Measurements from ENCODE around the gene ATL2. TPM values are rescaled to one million over a fixed set of nuclear protein-coding genes. Genes with fewer than 3 reads are reported as not detected.
"Not testable (repeated sequence)": the region's sequence is repeated elsewhere in the genome, so short reads cannot be mapped to it uniquely, and the experiment has no call there.

ATL2 gene
- total RNA-seq, 2 donors from 2014 or later: 33.9 to 51.1 TPM

DNA sequence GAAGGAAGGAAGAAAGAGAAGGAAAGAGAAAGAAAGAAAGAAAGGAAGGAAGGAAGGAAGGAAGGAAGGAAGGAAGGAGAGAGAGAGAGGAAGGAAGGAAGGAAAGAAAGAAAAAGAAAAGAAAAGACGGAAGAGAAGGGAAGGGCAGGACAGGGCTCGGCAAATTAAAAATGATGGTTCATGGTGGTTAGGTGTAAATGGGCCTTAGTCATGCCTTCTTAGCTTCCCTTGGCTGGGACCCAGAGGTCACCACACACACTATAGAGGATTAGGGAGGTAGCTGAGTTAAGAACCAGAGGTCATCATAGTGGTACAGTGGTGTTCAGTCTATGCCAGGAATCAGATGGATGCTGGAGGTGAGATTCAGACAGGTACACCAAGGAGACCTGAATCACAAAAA is 9.3 kb upstream of the ATL2 start:
- H3K36me3 ChIP-seq: no peaks in the 10 kb centered on the region
- TF ChIP-seq, protein P1, sequence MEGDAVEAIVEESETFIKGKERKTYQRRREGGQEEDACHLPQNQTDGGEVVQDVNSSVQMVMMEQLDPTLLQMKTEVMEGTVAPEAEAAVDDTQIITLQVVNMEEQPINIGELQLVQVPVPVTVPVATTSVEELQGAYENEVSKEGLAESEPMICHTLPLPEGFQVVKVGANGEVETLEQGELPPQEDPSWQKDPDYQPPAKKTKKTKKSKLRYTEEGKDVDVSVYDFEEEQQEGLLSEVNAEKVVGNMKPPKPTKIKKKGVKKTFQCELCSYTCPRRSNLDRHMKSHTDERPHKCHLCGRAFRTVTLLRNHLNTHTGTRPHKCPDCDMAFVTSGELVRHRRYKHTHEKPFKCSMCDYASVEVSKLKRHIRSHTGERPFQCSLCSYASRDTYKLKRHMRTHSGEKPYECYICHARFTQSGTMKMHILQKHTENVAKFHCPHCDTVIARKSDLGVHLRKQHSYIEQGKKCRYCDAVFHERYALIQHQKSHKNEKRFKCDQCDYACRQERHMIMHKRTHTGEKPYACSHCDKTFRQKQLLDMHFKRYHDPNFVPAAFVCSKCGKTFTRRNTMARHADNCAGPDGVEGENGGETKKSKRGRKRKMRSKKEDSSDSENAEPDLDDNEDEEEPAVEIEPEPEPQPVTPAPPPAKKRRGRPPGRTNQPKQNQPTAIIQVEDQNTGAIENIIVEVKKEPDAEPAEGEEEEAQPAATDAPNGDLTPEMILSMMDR (IDR thresholded peaks at IDR 0.05): no peak

DNA sequence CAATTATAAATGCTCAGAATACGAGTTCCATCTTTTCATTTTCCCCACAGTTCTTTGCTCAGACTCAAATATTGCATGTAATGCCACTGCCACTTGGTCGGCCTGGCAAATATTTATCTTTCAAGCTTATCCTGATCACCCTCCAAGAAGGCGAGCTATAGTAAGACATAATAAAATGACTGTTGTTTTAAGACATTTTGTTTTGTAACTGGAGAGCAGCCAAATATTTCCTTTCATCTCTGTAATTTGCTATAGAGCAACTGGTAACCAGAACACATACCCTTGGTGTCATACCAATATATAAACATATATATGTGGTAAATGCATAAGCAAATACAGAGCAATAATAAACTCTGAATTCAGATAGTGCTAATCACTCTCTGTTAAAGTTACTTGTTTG is 7.3 kb upstream of the ATL2 start:
- Histone ChIP-seq H3K4me1 (no peaks in the 10 kb centered on the region), H3K27ac (no peak overlapping the region), H3K9me3 (no peaks in the 10 kb centered on the region), H3K27me3 (no peaks in the 10 kb centered on the region), H3K4me3 (no peak overlapping the region), H3K36me3 (no peaks in the 10 kb centered on the region)
- no peak for DNase-seq (ENCODE audit: low spot score)
- TF ChIP-seq, protein P1 (IDR thresholded peaks at IDR 0.05): no peak

More for the DNA sequence above, 9.3 kb upstream of the ATL2 start:
- H3K4me1 ChIP-seq: no peaks in the 10 kb centered on the region
- no peak overlapping the region for H3K4me3 ChIP-seq
- H3K27me3 ChIP-seq: no peaks in the 10 kb centered on the region
- no peaks in the 10 kb centered on the region for H3K9me3 ChIP-seq
- no peak overlapping the region for H3K27ac ChIP-seq
- DNase-seq (ENCODE audit: low spot score): no peak

DNA sequence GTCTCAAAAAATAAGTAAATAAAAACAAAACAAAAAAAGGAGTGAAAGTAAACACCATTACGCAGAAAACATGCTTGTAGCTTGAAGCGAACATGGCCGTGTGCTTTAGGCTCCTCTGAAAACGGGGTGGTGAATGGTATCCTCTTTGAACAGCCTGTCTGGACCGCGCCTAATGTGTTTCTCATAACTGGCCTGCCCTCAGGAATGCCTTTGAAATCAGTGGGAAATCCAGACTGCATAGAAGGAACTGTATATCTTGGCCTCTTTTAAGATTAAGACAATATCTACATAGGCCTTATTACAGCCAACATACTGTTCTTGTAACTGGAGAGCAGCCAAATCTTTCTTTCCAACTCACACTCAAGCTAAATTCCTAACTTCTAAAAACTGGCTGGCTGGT is 6.7 kb upstream of the ATL2 start:
- not testable (repeated sequence) for H3K36me3 ChIP-seq; H3K27ac ChIP-seq; H3K9me3 ChIP-seq; H3K27me3 ChIP-seq; H3K4me3 ChIP-seq; H3K4me1 ChIP-seq; DNase-seq (ENCODE audit: low spot score)

- Histone ChIP-seq H3K4me3 (no peak overlapping the region), H3K4me1 (no peaks in the 10 kb centered on the region), H3K27me3 (no peaks in the 10 kb centered on the region), H3K36me3 (no peaks in the 10 kb centered on the region), H3K27ac (no peak overlapping the region), H3K9me3 (no peaks in the 10 kb centered on the region)
- DNase-seq (ENCODE audit: low spot score): no peak
- TF ChIP-seq, protein P1 (IDR thresholded peaks at IDR 0.05): no peak
Measured at GRCh38 chr2:38381381-38382143, 4.5 kb upstream of the ATL2 start.

GRCh38 chr2:38380397-38381130 is 3.5 kb upstream of the ATL2 start:
- no peak overlapping the region for H3K4me3 ChIP-seq
- H3K9me3 ChIP-seq: no peaks in the 10 kb centered on the region
- H3K36me3 ChIP-seq: no peaks in the 10 kb centered on the region
- TF ChIP-seq, protein P1 (IDR thresholded peaks at IDR 0.05): no peak
- no peaks in the 10 kb centered on the region for H3K27me3 ChIP-seq
- no peak overlapping the region for H3K27ac ChIP-seq
- DNase-seq (ENCODE audit: low spot score): no peak
- H3K4me1 ChIP-seq: peaks cover 0 to 3% of the 10 kb centered on the region in 2 donors

DNA sequence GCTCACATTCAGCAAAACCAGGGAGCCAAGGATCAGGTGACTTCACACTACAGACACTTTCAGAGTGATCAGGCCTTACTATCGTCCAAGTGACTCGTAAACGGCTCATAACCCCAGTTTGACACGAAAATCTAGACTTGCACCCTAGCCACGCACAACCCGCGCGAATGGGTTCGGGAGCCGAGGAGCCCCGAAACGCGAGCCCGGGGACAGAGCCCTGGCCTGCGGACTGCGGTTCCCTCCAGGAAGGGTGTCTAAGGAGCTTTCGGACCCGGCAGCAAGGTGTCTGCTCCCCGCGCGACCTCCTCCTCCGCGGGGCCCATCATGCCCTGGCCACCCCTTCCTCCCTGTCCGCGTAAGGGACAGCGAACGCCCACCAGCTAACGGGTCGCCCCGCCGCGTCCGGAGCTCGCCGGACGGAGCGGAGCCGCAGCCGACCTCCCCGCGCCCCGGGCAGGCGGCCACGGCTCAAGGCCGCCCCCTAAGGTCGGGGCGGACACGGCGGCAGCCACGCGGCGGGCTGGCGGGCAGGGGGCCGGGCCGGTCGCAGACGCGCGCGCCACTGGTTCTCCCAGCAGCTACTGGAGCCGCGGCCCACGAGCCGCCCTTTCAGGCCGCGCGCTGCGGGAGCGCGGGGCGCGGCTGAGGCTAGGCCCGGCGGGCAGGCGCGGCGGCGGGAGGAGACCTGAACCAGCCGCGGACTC is 575 bp downstream of the ATL2 start:
- Histone ChIP-seq H3K9me3 (no peaks in the 10 kb centered on the region), H3K36me3 (no peaks in the 10 kb centered on the region), H3K4me1 (peaks cover 5 to 32% of the 10 kb centered on the region in 2 donors), H3K27ac (peak overlapping the region; percentile 95 to 99), H3K4me3 (peak overlapping the region; percentile 78 to 86), H3K27me3 (no peaks in the 10 kb centered on the region)
- TF ChIP-seq, protein P1 (IDR thresholded peaks at IDR 0.05): peak; percentile 65 to 71
- no peak for DNase-seq (ENCODE audit: low spot score)
